ENCODE results near the gene VCAN. TPM values are rescaled to one million over a fixed set of nuclear protein-coding genes. Genes with fewer than 3 reads are reported as not detected.

Gene VCAN
- total and polyA plus RNA-seq, 11 donors = 4.8 to 121 (median 26.4) TPM

DNA sequence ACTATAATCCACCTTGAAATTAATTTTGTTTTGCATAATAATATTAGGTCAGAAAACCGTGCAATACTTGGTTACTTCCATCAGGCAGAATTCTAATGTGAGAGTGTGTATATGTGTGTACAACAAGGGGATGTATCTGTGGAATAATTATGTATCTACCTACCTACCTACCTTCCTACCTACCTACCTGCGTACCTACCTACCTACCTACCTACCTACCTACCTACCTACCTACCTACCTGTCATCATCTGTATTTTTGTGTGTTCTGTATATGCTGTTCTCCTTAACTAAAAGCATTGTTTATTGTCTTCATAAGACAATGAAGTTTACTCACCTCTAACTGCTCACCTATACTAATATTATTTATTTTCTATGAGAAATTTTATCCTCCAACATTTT, 52.8 kb downstream of the VCAN start:
- DNase-seq (no peak), ATAC-seq (no peak)
- 91 to 93% (median 93%) methylated on average over 2 of the region's 2 CpGs for WGBS, 4 donors
- TF ChIP-seq CTCF (IDR thresholded peaks at IDR 0.05) (no peak), POLR2A (IDR thresholded peaks at IDR 0.05) (no peak)
- Histone ChIP-seq H3K9me3 (no peaks in the 10 kb centered on the region), H3K27me3 (no peaks in the 10 kb centered on the region), H3K4me1 (peaks cover 0 to 10% (median 0%) of the 10 kb centered on the region in 12 donors), H3K4me3 (no peak overlapping the region), H3K36me3 (peaks cover 0 to 25% (median 5%) of the 10 kb centered on the region in 9 donors), H3K27ac (peak overlapping the region in 1 of 12 donors; percentile 1)
- intact Hi-C loops (cut with DNase I) = no loop called here

DNA sequence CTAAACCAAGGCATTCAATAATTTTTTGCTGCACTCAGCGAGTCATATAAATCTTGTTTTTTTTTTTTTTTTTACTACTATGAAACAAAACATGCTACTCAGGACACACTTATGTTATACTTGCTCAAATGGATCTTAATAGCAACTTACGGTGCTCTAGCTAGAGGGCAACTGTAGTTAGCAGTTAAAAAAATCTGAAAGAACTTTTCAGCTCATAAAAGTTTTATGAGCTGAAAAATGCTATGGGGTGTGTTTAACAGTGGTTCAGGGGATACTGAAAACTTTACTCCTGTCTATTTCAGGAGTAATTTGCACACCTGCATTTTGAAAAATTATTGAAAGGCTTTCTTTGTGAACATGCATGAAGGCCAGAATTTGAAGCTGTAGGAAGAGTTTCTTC, 53.4 kb downstream of the VCAN start:
- intact Hi-C loops (cut with DNase I) = no loop called here
- Histone ChIP-seq H3K4me3 (no peak overlapping the region), H3K27me3 (no peaks in the 10 kb centered on the region), H3K27ac (no peak overlapping the region), H3K9me3 (no peaks in the 10 kb centered on the region), H3K36me3 (peaks cover 0 to 18% (median 1%) of the 10 kb centered on the region in 9 donors), H3K4me1 (peaks cover 0 to 10% (median 0%) of the 10 kb centered on the region in 12 donors)
- ATAC-seq = no peak
- 68 to 99% (median 96%) methylated on average over 2 of the region's 2 CpGs for WGBS, 4 donors
- no peak for DNase-seq
- TF ChIP-seq CTCF (IDR thresholded peaks at IDR 0.05) (no peak), POLR2A (IDR thresholded peaks at IDR 0.05) (no peak)

DNA sequence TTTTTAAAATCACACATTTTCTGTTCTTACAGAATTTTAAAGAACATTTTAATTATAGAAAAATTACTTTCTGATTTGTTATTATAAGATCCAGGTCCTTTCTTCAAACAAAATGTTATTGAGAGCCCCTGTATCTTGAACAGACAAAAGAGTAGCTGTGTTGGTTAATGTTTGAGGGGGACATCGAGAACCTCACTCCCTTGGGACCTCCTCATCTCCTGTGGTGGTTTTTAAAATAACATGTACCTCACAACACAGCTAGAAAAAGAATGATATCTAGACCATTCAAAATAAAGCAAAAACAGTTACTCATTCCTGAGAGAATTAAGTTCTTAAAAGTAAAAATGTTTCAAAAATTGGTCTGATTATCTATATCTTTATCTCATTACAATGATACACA, 54.7 kb downstream of the VCAN start:
- intact Hi-C loops (cut with DNase I) = no loop called here

GRCh38 chr5:83527221-83527620, 55.7 kb downstream of the VCAN start:
- no peaks in the 10 kb centered on the region for H3K27me3 ChIP-seq
- ATAC-seq (no peak), DNase-seq (no peak)
- WGBS, 4 donors = 53 to 62% (median 57%) methylated on average over 4 of the region's 4 CpGs
- no peak overlapping the region for H3K27ac ChIP-seq
- intact Hi-C loops (cut with DNase I) = no loop called here
- H3K36me3 ChIP-seq = peaks cover 0 to 8% (median 0%) of the 10 kb centered on the region in 9 donors
- no peaks in the 10 kb centered on the region for H3K9me3 ChIP-seq
- TF ChIP-seq POLR2A (IDR thresholded peaks at IDR 0.05) (no peak), CTCF (IDR thresholded peaks at IDR 0.05) (no peak)
- no peak overlapping the region for H3K4me3 ChIP-seq
- peaks cover 0 to 10% (median 0%) of the 10 kb centered on the region in 12 donors for H3K4me1 ChIP-seq

More for the DNA sequence above, 54.7 kb downstream of the VCAN start:
- DNase-seq (no peak), ATAC-seq (no peak)
- H3K4me3 ChIP-seq = no peak overlapping the region
- no peak overlapping the region for H3K27ac ChIP-seq
- no peak for TF ChIP-seq POLR2A (IDR thresholded peaks at IDR 0.05)
- no peak for TF ChIP-seq CTCF (IDR thresholded peaks at IDR 0.05)
- H3K36me3 ChIP-seq = peaks cover 0 to 12% (median 0%) of the 10 kb centered on the region in 9 donors
- WGBS, 4 donors = 54 to 66% (median 61%) methylated on average over 1 of the region's 1 CpG
- no peaks in the 10 kb centered on the region for H3K27me3 ChIP-seq
- H3K4me1 ChIP-seq = peaks cover 0 to 10% (median 0%) of the 10 kb centered on the region in 12 donors
- no peaks in the 10 kb centered on the region for H3K9me3 ChIP-seq

Measured in heart left ventricle (tissue), 16 donors.